EL (cell line): ENCODE measurements around the gene PLAAT2.
"Not testable (repeated sequence)": the region's sequence is repeated elsewhere in the genome, so short reads cannot be mapped to it uniquely, and the experiment has no call there.

ENCODE experiments used
- DNase-seq: peaks from one replicate; pipeline ENCODE4 v3.0.0-alpha.2; 2016

Gene PLAAT2

GRCh38 chr11:63547061-63547460 is 16.1 kb downstream of the PLAAT2 start:
- no peak for DNase-seq

GRCh38 chr11:63543711-63544110 is 19.5 kb downstream of the PLAAT2 start:
- DNase-seq = no peak

- DNase-seq = not testable (repeated sequence)
These were observed 20.7 kb downstream of the PLAAT2 start for GRCh38 chr11:63542506-63542905.

- peak; percentile 31 for DNase-seq
These were observed 25.7 kb downstream of the PLAAT2 start for GRCh38 chr11:63537293-63538101.

GRCh38 chr11:63536669-63537292 is 26.4 kb downstream of the PLAAT2 start, which contains the start of gene PLAAT4:
Gene PLAAT4, plus strand, starts transcription at chr11:63536808. Its CDS starts 61 bp downstream, at chr11:63536869.
- DNase-seq = peak; percentile 60

GRCh38 chr11:63535734-63536133 is 27.4 kb downstream of the PLAAT2 start:
- peak; percentile 15 for DNase-seq

- no peak for DNase-seq
These were observed 28.2 kb downstream of the PLAAT2 start for GRCh38 chr11:63534895-63535461.

DNA sequence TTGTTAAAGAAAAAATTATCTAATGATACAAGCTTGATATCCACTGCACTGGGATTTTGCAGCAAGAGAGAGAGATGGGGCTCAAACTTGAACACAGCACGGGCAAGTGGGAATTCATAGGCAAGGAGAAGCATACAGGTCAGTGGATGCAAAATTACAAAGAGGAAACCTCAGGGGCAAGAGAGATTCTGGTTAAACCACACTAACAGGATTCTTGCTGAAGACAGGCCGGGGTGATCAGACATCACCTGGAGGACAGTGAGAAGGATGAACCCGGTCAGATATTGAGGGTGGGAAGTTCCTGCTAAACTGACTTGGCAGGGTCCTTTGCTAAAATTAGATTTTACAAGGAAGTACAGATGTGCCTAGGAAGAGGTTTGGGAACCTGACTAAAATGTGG is 29.1 kb downstream of the PLAAT2 start:
- DNase-seq = no peak

DNA sequence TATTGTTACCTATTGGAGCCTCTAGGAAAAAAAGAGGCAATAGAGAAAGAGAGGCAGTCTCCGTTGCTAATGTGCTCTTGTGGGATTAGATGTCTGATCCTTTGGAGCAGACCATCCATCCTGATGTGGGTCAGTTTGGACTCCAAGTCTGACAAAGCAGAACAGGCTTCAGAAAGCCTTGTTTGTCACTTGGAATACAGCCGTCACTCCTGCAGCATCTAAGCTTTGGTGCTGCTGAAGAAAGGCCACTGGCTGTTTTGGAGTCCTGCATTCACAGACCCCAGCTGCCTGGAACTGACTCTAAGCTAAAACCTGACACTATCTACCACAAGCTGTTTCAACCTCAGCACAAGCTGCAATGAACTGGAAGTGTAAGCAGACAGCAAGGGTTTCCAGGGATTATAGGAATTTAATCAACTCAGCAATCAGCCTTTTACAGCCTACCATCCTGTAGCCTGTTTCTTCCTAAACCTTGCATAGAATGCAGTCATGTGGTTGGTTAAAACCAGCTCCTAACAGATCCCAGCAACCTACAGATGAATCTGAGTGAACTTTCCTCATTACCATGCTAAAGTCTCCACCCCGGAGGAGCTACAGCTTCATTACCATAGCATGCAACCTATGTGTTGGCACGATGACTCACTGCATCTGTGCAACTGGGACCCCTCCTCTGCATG is 30.2 kb downstream of the PLAAT2 start:
- no peak for DNase-seq

DNA sequence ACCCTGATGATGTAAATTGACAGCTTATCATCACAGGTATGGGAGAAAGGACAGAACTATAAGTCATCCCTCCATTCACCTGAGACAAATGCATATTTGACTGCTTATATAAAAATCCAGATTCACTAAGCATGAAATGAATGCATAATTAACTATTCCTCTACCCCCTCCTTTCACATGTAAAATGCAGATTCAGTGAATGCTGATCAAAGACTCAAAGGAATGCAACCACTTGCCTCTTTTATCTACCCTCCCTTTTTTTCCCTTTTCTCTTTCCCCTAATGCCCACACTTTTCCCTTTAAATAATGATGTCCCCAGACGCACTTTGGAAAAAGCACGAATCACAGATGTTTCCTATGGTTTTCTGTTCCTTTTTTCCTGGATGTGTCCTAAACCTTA is 31.1 kb downstream of the PLAAT2 start:
- no peak for DNase-seq

GRCh38 chr11:63531074-63531792 is 31.9 kb downstream of the PLAAT2 start:
- peak; percentile 86 for DNase-seq

DNA sequence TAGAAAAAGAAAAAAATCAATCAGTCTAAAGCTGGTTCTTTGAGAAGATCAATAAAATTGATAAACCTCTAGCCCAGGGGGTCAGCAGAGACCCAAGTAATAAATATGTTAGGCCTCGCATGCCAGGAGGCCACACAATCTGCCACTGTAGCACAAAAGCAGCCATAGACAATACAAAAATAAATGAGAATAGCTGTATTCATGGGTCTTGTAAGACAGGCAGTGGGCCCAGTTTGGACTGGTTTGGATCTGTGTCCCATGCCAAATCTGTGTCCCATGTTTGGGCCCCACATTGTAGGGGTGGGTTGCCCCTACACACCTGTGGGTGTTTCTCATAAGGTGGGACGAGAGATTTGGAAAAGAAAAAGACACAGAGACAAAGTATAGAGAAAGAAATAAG is 33.2 kb downstream of the PLAAT2 start:
- DNase-seq = no peak

DNA sequence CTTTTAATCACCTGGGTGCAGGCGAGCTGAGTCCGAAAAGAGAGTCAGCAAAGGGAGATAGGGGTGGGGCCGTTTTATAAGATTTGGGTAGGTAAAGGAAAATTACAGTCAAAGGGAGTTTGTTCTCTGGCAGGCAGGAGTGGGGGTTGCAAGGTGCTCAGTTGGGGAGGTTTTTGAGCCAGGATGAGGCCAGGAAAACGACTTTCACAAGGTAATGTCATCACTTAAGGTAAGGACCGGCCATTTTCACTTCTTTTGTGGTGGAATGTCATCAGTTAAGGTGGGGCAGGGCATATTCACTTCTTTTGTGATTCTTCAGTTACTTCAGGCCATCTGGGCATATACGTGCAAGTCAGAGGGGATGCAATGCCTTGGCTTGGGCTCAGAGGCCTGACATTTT is 33.8 kb downstream of the PLAAT2 start:
- DNase-seq = not testable (repeated sequence)

- DNase-seq = not testable (repeated sequence)
These were observed 34.4 kb downstream of the PLAAT2 start for GRCh38 chr11:63528729-63529278.

- not testable (repeated sequence) for DNase-seq
These were observed 35.0 kb downstream of the PLAAT2 start for GRCh38 chr11:63528156-63528555.

DNA sequence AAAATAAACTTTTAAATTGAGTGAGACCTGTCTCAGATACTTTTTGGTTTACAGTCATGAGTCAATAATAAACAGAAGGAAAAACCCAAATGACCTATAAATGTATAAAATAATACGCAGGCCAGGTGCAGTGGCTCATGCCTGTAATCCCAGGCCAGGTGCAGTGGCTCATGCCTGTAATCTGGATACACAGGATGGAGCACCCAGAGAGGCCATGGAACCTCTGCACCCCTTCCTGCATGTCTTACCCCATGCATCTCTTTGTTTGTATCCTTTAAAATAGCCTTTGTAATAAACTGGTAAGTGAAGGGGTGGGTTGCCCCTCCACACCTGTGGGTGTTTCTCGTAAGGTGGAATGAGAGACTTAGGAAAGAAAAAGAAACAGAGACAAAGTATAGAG is 35.5 kb downstream of the PLAAT2 start:
- DNase-seq = no peak

DNA sequence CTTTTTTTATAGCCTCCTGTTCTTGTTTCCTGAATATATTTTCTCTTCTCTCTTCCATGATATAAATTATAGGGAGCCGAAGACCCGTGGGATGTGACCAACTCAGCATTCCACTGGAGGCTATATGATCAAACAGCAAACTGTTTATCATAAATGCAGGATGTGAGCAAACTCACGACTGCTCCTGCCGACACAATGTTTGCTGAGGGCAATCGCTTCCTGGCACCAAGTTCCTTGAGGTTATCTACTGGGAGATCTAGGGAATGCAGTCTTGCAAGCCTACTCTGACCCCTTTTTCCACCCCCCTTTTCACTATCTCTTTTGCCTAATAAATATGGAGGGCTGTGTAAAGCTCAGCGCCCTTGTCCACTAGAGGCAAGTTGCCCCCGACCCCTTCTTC is 40.0 kb downstream of the PLAAT2 start:
- no peak for DNase-seq

DNA sequence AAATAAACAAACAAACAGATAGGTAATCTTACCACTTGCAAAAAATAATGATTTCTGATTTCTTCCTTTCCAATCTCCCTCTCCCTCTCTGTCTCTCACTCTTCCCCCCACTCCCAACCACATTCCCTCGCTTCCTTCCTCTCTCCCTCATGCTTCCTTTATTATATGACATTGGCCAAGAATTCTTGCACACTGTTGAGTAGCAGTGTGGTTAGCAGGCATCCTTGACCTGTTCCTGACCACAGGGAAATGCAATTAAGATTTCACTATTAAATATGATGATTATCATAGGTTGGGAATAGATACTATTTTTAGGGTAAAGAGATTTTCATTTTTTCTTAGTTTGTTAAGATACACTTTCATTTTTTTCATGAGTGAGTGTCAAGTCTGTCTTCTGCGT is 41.3 kb downstream of the PLAAT2 start:
- DNase-seq = no peak

- DNase-seq = no peak
These were observed 42.5 kb downstream of the PLAAT2 start for GRCh38 chr11:63520606-63521170.

- DNase-seq = peak; percentile 70
These were observed 44.6 kb downstream of the PLAAT2 start for GRCh38 chr11:63518548-63518947.

DNA sequence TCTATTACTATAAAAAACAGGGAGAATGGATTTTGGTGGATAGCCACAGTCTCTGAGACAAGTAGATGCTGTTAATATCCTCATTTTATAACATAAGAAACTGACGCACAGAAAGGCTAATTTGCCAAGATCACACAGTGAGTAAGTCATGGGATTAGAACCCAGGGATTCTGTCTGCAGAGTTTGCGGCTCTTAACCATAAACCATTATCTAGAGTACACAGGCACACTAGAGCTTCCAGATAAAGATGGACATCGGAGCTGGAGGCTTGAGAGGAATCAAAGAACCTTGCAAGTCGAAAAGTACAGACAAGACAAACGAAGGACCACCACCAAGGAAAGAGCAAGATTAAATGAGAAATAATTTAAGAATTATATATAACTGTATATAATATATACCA is 46.0 kb downstream of the PLAAT2 start:
- no peak for DNase-seq

GRCh38 chr11:63516109-63516508 is 47.1 kb downstream of the PLAAT2 start:
- DNase-seq = no peak
